K562 (cell line): ENCODE results near the gene PDCD10. TPM values are rescaled to one million over a fixed set of nuclear protein-coding genes. Genes with fewer than 3 reads are reported as not detected.

Source experiments
- ATAC-seq: fragments of 200-7000 bp; cut with Tn5 transposase; 3 replicates; pipeline ENCODE4 v1.9.1; 2020; ENCODE audit warnings: moderate library complexity
- BruUV-seq: library from RNA; stranded (reverse); fragments of 400-500 nt; replicated peaks from 2 replicates; lab custom pipeline; 2021; lab: Mats Ljungman, UMichigan
- CTCF ChIA-PET: fragments of 300-600 bp; formaldehyde crosslinking; extraction: SDS; loops from one replicate; lab custom pipeline; 2021; ENCODE audit warnings: low intra/inter-chr PET ratio; lab: Yijun Ruan, JAX
- POLR2A ChIA-PET: fragments of 300-600, 350-650 bp; sonication (Branson Sonifier 250); formaldehyde crosslinking; extraction: SDS; loops from one replicate; lab custom pipeline; 2021; ENCODE audit warnings: antibody characterized with exemption, inconsistent platforms; lab: Yijun Ruan, JAX
- DNase-seq, 4 experiments: peaks; one replicate each; pipeline versions ENCODE4 v3.0.0 to v3.0.0-alpha.2; 2011 to 2018; ENCODE audit warnings: low spot score in 3 of 4, mixed read lengths in 3 of 4; ENCODE audit errors: extremely low read depth in 1 of 4
- FAIRE-seq: peaks from 2 replicates; lab custom pipeline; 2011; peaks lifted over from hg19 to GRCh38; lab: Jason Lieb, UNC
- H2AFZ ChIP-seq: 2 replicates; pipeline ENCODE4 v1.6.0; 2011; ENCODE audit warnings: low read depth, low read length, control low read depth, inconsistent platforms
- H3K27ac ChIP-seq: fragments of 200-600 bp; 3 replicates; pipeline ENCODE4 v1.8.0; 2011; ENCODE audit warnings: low read depth, mild to moderate bottlenecking, control low read depth, inconsistent platforms, low read length, moderate library complexity, mixed read lengths; ENCODE audit errors: extremely low read depth
- H3K27me3 ChIP-seq, 2 experiments: fragments of 300-600 bp in 1 of 2; 2 replicates in 1 of 2; 3 replicates in 1 of 2; pipeline versions ENCODE4 v1.6.0 to v1.8.0; 2011; ENCODE audit warnings: inconsistent platforms in 2 of 2, low read length in 2 of 2, mild to moderate bottlenecking in 1 of 2, mixed read lengths in 1 of 2, moderate library complexity in 1 of 2; ENCODE audit not compliant: control insufficient read depth in 2 of 2, insufficient read depth in 2 of 2
- H3K36me3 ChIP-seq: fragments of 300-600 bp; 3 replicates; pipeline ENCODE4 v1.8.0; 2011; ENCODE audit warnings: mild to moderate bottlenecking, low read length, inconsistent platforms; ENCODE audit not compliant: control insufficient read depth, insufficient read depth
- H3K4me1 ChIP-seq, 2 experiments: fragments of 200-600 bp in 1 of 2; replicated peaks in 1 of 2; 2 replicates in 1 of 2; 3 replicates in 1 of 2; pipeline versions ENCODE4 v1.5.1 to v1.8.0; 2011; ENCODE audit warnings: inconsistent platforms in 2 of 2, low read length in 2 of 2, mild to moderate bottlenecking in 1 of 2, mixed read lengths in 1 of 2, moderate library complexity in 1 of 2; ENCODE audit not compliant: control insufficient read depth in 2 of 2, insufficient read depth in 2 of 2
- H3K4me2 ChIP-seq: 2 replicates; pipeline ENCODE4 v1.6.1; 2011; ENCODE audit warnings: low read length, control low read depth, inconsistent platforms, mixed read lengths; ENCODE audit not compliant: insufficient read depth
- H3K4me3 ChIP-seq: fragments of 200-600 bp; sonication (generic), shearing (Covaris generic); 2 replicates; pipeline ENCODE4 v1.5.1; 2016; ENCODE audit warnings: control low read depth, inconsistent platforms
- H3K79me2 ChIP-seq: fragments of 200-600 bp; 3 replicates; pipeline ENCODE4 v1.8.0; 2011; ENCODE audit warnings: low read length, inconsistent platforms; ENCODE audit not compliant: control insufficient read depth, insufficient read depth
- H3K9ac ChIP-seq, 2 experiments: 2 replicates each; pipeline versions ENCODE4 v1.6.0 to v1.6.1; 2011; ENCODE audit warnings: low read depth in 2 of 2, low read length in 2 of 2, control low read depth in 1 of 2, inconsistent platforms in 1 of 2, mild to moderate bottlenecking in 1 of 2, mixed read lengths in 1 of 2; ENCODE audit not compliant: insufficient read depth in 1 of 2
- H3K9me1 ChIP-seq: one replicate; pipeline ENCODE4 v1.6.0; 2011; ENCODE audit warnings: inconsistent platforms, mild to moderate bottlenecking, low read length, moderate library complexity; ENCODE audit not compliant: control insufficient read depth, insufficient read depth
- H3K9me3 ChIP-seq: replicated peaks from 2 replicates; pipeline ENCODE4 v1.5.1; 2011; ENCODE audit warnings: low read depth, low read length, inconsistent platforms; ENCODE audit not compliant: control insufficient read depth, insufficient read depth
- H4K20me1 ChIP-seq: replicated peaks from 2 replicates; pipeline ENCODE4 v1.6.1; 2011; ENCODE audit warnings: low read length, inconsistent platforms, mixed read lengths; ENCODE audit not compliant: control insufficient read depth, insufficient read depth
- BDP1 ChIP-seq: IDR thresholded peaks from 3 replicates; pipeline ENCODE4 v1.6.1; 2011; ENCODE audit not compliant: insufficient read length, insufficient read depth
- DPF2 ChIP-seq: fragments of 450-650 bp; IDR thresholded peaks from 2 replicates; pipeline ENCODE4 v1.6.1; 2016
- FOXM1 ChIP-seq, 2 experiments: fragments of 450-650 bp in 1 of 2; sonication (generic) in 1 of 2; formaldehyde crosslinking in 1 of 2; IDR thresholded peaks; 2 replicates each; pipeline versions ENCODE4 v1.6.1 to v1.9.0; 2017 to 2022; ENCODE audit warnings: low read depth in 2 of 2, mild to moderate bottlenecking in 2 of 2, missing genetic modification reagents in 1 of 2, moderate library complexity in 1 of 2
- HNRNPH1 ChIP-seq: fragments of 200-400 bp; formaldehyde crosslinking; optimal IDR thresholded peaks from 2 replicates; pipeline ENCODE3; 2017; ENCODE audit warnings: low read depth, mild to moderate bottlenecking, low read length, moderate library complexity
- ZFP30 ChIP-seq: fragments of 250-450 bp; sonication (Bioruptor Pico); IDR thresholded peaks from 2 replicates; pipeline ENCODE4 v1.8.0; 2022; ENCODE audit warnings: moderate library complexity, mild to moderate bottlenecking, inconsistent platforms, borderline replicate concordance
- WGBS: fragments of 100-300 bp; shearing (Covaris generic); methylation state at CpG from one replicate; pipeline ENCODE4 v1.1.6; 2016; ENCODE audit warnings: low coverage, mixed read lengths; ENCODE audit not compliant: insufficient coverage; ENCODE audit errors: missing lambda C conversion rate; 5-methylcytosine and 5-hydroxymethylcytosine counted together
- in situ Hi-C: fragments of 300-500 bp; cut with MboI; formaldehyde crosslinking; loops from 4 replicates; pipeline ENCODE4 v1.15.0; 2018; ENCODE audit warnings: inconsistent platforms, mixed read lengths
- intact Hi-C: fragments of 100-400 bp; cut with micrococcal nuclease; formaldehyde crosslinking; loops from 2 replicates; pipeline ENCODE4 v1.14.2; 2022
- polyA plus RNA-seq, 8 experiments: library from polyadenylated mRNA; depleted of rRNA in 4 of 8; stranded (reverse) in 5 of 8; unstranded in 3 of 8; fragments of >200 nt; fragmentation: Nextera tagmentation in 2 of 8; fragmentation: Illumina TruSeq in 1 of 8; extraction: Ambion mirVana in 2 of 8; extraction: Trizol in 1 of 8; gene quantifications; 2 replicates each; pipeline versions ENCODE4 v1.2.1 to v1.2.3, GENCODE V29; 2011 to 2014; ENCODE audit warnings: inconsistent platforms in 1 of 8, missing spikeins in 1 of 8
- total RNA-seq, 7 experiments: library from RNA; depleted of rRNA in 6 of 7; stranded (reverse); fragments of >200 nt in 6 of 7; fragmentation: Illumina TruSeq in 2 of 7; extraction: Trizol in 2 of 7; gene quantifications; 2 replicates each; pipeline versions ENCODE4 v1.2.1 to v1.2.3, GENCODE V29; 2011 to 2021; ENCODE audit warnings: low replicate concordance in 1 of 7
- TF ChIP-seq, protein P1 (sequence below): fragments of 250-450 bp; sonication (Bioruptor Pico); IDR thresholded peaks from 2 replicates; pipeline ENCODE4 v1.8.0; 2022; ENCODE audit warnings: inconsistent platforms
- TF ChIP-seq, protein P2 (sequence below): IDR thresholded peaks from 2 replicates; pipeline ENCODE4 v1.6.1; 2011; ENCODE audit warnings: borderline replicate concordance, low read depth, mild to moderate bottlenecking, moderate library complexity, low read length; ENCODE audit not compliant: insufficient read depth, poor library complexity, severe bottlenecking

PDCD10 gene
- total and polyA plus RNA-seq, 9 of the 15 experiments (the other 6 are each of a cell fraction or from before 2014, with no cell fraction given), result 121 to 476 (median 232) TPM

DNA sequence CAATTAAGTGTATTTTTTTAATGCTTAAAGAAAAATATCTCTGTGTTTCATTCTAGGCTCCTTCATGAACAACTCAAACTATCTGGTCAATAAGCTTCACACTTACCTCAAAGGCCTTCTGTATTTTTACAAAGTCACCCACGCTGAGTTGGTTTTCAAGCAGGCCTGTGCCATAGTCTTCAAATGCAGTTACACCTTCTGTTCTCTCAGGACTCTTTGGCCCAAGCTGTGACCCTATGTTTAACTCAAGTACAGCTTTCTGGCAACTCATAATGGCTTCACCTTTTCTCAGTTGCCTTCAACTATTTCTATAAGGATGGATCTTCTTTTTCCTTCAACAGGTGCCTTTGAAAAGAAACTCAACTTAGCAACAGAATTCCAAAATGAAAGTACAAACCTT is 81.5 kb downstream of the PDCD10 start:
- no peaks in the 10 kb centered on the region for H3K9me3 ChIP-seq
- no TSS peak for BruUV-seq
- ATAC-seq (no peak), FAIRE-seq (no peak), DNase-seq (no peak)
- CTCF ChIA-PET, result no interaction called here
- in situ Hi-C loops, result no loop called here
- H4K20me1 ChIP-seq, result no peaks in the 10 kb centered on the region
- no peak overlapping the region for H2AFZ ChIP-seq
- H3K4me2 ChIP-seq, result no peak overlapping the region
- H3K9ac ChIP-seq, result no peak overlapping the region
- H3K4me1 ChIP-seq, result no peaks in the 10 kb centered on the region
- POLR2A ChIA-PET, result interaction anchor here (1.2 to 1.3 kb wide), 2 partner anchors 8 to 16 kb away, joined by 3 read pairs; no protein-coding TSS in a partner anchor
- no peak for TF ChIP-seq FOXM1 (IDR thresholded peaks at IDR 0.05; ENCODE audit: low read depth)
- no peak for TF ChIP-seq FOXM1 (CRISPR knock-in tag; IDR thresholded peaks at IDR 0.05; ENCODE audit: low read depth)
- TF ChIP-seq HNRNPH1, result no peak
- TF ChIP-seq, protein P1, sequence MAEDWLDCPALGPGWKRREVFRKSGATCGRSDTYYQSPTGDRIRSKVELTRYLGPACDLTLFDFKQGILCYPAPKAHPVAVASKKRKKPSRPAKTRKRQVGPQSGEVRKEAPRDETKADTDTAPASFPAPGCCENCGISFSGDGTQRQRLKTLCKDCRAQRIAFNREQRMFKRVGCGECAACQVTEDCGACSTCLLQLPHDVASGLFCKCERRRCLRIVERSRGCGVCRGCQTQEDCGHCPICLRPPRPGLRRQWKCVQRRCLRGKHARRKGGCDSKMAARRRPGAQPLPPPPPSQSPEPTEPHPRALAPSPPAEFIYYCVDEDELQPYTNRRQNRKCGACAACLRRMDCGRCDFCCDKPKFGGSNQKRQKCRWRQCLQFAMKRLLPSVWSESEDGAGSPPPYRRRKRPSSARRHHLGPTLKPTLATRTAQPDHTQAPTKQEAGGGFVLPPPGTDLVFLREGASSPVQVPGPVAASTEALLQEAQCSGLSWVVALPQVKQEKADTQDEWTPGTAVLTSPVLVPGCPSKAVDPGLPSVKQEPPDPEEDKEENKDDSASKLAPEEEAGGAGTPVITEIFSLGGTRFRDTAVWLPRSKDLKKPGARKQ (CRISPR knock-in tag), result no peak
- TF ChIP-seq ZFP30, result no peak
- no peak for TF ChIP-seq DPF2
- TF ChIP-seq BDP1, result no peak
- TF ChIP-seq, protein P2, sequence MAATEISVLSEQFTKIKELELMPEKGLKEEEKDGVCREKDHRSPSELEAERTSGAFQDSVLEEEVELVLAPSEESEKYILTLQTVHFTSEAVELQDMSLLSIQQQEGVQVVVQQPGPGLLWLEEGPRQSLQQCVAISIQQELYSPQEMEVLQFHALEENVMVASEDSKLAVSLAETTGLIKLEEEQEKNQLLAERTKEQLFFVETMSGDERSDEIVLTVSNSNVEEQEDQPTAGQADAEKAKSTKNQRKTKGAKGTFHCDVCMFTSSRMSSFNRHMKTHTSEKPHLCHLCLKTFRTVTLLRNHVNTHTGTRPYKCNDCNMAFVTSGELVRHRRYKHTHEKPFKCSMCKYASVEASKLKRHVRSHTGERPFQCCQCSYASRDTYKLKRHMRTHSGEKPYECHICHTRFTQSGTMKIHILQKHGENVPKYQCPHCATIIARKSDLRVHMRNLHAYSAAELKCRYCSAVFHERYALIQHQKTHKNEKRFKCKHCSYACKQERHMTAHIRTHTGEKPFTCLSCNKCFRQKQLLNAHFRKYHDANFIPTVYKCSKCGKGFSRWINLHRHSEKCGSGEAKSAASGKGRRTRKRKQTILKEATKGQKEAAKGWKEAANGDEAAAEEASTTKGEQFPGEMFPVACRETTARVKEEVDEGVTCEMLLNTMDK, result no peak
- WGBS, result 0% methylated on average over 1 of the region's 1 CpG
- H3K79me2 ChIP-seq, result no peaks in the 10 kb centered on the region
- H3K9me1 ChIP-seq, result no peaks in the 10 kb centered on the region
- H3K27ac ChIP-seq, result no peak overlapping the region
- no peaks in the 10 kb centered on the region for H3K27me3 ChIP-seq
- no peaks in the 10 kb centered on the region for H3K36me3 ChIP-seq
- H3K4me3 ChIP-seq, result no peak overlapping the region
- intact Hi-C loops, result no loop called here
